ENCODE results near the gene KDM6B.

DNA sequence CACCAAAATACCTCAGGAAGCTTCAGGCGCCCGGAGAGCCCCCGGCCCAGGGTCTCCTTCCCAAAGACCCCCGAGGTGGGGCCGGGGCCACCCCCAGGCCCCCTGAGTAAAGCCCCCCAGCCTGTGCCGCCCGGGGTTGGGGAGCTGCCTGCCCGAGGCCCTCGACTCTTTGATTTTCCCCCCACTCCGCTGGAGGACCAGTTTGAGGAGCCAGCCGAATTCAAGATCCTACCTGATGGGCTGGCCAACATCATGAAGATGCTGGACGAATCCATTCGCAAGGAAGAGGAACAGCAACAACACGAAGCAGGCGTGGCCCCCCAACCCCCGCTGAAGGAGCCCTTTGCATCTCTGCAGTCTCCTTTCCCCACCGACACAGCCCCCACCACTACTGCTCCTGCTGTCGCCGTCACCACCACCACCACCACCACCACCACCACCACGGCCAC lies 14.1 kb downstream of the KDM6B start:
- TF ChIP-seq SAP30 (IDR thresholded peaks at IDR 0.05; ENCODE audit: borderline replicate concordance, insufficient read depth, low read depth, low read length, poor library complexity, severe bottlenecking): no peak
- no peak for TF ChIP-seq ZC3H11A (IDR thresholded peaks at IDR 0.05; ENCODE audit: low read depth, low read length)
- no peak for TF ChIP-seq CHD1 (IDR thresholded peaks at IDR 0.05; ENCODE audit: low read length)
- no peak for TF ChIP-seq CHD4 (IDR thresholded peaks at IDR 0.05; ENCODE audit: insufficient read depth, insufficient replicate concordance, low read depth, low read length, poor library complexity, severe bottlenecking)
- no peak for TF ChIP-seq TEAD4 (IDR thresholded peaks at IDR 0.05; ENCODE audit: low read length)
- no peak for TF ChIP-seq TEAD4 (CRISPR knock-in tag; IDR thresholded peaks at IDR 0.05; ENCODE audit: borderline replicate concordance)

Measured in K562 (cell line).